Endothelial cell of umbilical vein (primary cell): ENCODE data around the gene NAA38.

Experiments
- CTCF ChIP-seq, 2 donors: IDR thresholded peaks; 1 replicate in 1 of 2; 2 replicates in 1 of 2; pipeline ENCODE4 v1.5.1; 2011; ENCODE audit warnings: low read length in 2 of 2, mild to moderate bottlenecking in 2 of 2, moderate library complexity in 2 of 2, control low read depth in 1 of 2, inconsistent platforms in 1 of 2, low read depth in 1 of 2; ENCODE audit not compliant: insufficient read depth in 1 of 2; ENCODE audit errors: extremely low read depth in 1 of 2
- EZH2 ChIP-seq: IDR thresholded peaks from 2 replicates; pipeline ENCODE4 v1.6.1; 2012; ENCODE audit warnings: borderline replicate concordance, low read depth, mild to moderate bottlenecking, moderate library complexity, low read length, inconsistent platforms; ENCODE audit not compliant: severe bottlenecking
- FOS ChIP-seq: IDR thresholded peaks from 2 replicates; pipeline ENCODE4 v1.6.1; 2011; ENCODE audit warnings: mild to moderate bottlenecking, low read length, moderate library complexity, borderline replicate concordance; ENCODE audit not compliant: insufficient read depth
- GATA2 ChIP-seq: IDR thresholded peaks from 2 replicates; pipeline ENCODE4 v1.7.0; 2011; ENCODE audit warnings: low read depth, mild to moderate bottlenecking, moderate library complexity, mixed read lengths, low read length; ENCODE audit not compliant: insufficient read length, insufficient read depth
- JUN ChIP-seq: IDR thresholded peaks from 2 replicates; pipeline ENCODE4 v1.6.1; 2011; ENCODE audit warnings: borderline replicate concordance, low read depth; ENCODE audit not compliant: insufficient read length, insufficient read depth
- MYC ChIP-seq: IDR thresholded peaks from one replicate; pipeline ENCODE4 v1.6.1; 2011; ENCODE audit warnings: mild to moderate bottlenecking, low read depth, low read length
- POLR2A ChIP-seq: IDR thresholded peaks from 2 replicates; pipeline ENCODE4 v1.6.1; 2012; ENCODE audit warnings: low read depth, mild to moderate bottlenecking, control low read depth, low read length
- POLR2AphosphoS5 ChIP-seq: IDR thresholded peaks from 2 replicates; pipeline ENCODE4 v1.6.1; 2012; ENCODE audit warnings: low read depth, mild to moderate bottlenecking, control low read depth, low read length, moderate library complexity; ENCODE audit not compliant: insufficient read depth
- TF ChIP-seq, protein P1 (sequence below): IDR thresholded peaks from 2 replicates; pipeline ENCODE4 v1.6.1; 2011; ENCODE audit not compliant: insufficient read depth, insufficient read length

GRCh38 chr17:7841915-7842379, 15.4 kb downstream of the NAA38 start:
- TF ChIP-seq MYC (no peak), CTCF (IDR thresholded peaks at IDR 0.05; ENCODE audit: extremely low read depth in 1 of 2, insufficient read depth in 1 of 2, low read depth in 1 of 2, low read length in 2 of 2) (no peak), POLR2A (peak; percentile 44), POLR2AphosphoS5 (no peak), EZH2 (no peak), FOS (peak; percentile 2), GATA2 (no peak), JUN (no peak)
- TF ChIP-seq, protein P1, sequence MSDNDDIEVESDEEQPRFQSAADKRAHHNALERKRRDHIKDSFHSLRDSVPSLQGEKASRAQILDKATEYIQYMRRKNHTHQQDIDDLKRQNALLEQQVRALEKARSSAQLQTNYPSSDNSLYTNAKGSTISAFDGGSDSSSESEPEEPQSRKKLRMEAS, result no peak
